ENCODE data around the gene PPP1R7.

PPP1R7 gene

DNA sequence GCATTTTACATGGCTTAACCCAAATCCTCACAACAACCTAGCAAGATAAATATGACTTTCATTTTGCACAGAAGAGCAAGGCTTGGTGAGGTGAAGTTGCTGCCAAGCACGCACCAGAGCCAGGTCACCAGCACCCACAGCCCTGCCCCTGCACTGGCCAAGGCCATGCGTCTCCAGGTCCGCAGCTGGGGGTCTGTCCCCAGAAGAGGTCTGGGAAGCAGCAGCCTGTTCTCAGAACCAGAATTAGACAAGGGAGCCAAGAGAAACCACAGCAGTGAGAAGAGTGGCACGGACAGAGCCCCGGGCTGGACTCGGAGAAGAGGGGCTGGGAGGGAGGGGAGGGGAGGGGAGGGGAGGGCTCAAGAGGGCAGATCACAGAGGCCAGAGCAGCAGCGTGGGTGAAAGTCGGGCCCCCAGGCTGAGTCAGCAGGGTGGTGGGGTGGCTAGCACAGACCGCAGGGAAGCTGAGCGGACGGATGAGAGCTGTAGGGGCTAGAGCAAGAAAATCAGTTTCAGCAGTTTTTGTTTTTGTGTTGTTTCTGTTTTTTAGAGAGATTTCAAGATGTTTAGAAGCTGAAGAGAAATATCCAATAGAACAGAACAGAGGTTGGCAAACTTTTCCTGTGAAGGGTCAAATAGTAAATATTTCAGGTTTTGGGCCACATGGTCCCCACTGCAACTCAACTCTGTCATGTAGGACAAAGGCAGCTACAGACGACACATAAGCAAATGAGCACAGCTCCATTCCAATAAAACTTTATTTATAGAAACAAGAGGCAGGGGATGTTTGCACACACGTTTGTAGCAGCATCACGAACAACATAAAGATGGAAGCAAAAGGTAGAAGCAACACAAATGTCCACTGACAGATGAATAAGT is 40.8 kb upstream of the PPP1R7 start:
- ChIA-PET POLR2A (interaction anchor here (1.3 kb wide), 1 partner anchor 40 kb away, joined by 3 read pairs; the partner anchor contains the start of gene PASK), CTCF (interaction anchor here (0.8 kb wide), 1 partner anchor 195 kb away, joined by 5 read pairs; no protein-coding TSS in a partner anchor)
- H3K9me3 ChIP-seq (ENCODE audit: control insufficient read depth, insufficient read depth, low read depth, low read length): no peaks in the 10 kb centered on the region
- no peak for TF ChIP-seq ZNF335 (tag by site-specific recombination; conservative IDR thresholded peaks at IDR 0.05)
- TF ChIP-seq BCL11B (tag by site-specific recombination; IDR thresholded peaks at IDR 0.05; ENCODE audit: low read depth): no peak
- TF ChIP-seq, protein P1, sequence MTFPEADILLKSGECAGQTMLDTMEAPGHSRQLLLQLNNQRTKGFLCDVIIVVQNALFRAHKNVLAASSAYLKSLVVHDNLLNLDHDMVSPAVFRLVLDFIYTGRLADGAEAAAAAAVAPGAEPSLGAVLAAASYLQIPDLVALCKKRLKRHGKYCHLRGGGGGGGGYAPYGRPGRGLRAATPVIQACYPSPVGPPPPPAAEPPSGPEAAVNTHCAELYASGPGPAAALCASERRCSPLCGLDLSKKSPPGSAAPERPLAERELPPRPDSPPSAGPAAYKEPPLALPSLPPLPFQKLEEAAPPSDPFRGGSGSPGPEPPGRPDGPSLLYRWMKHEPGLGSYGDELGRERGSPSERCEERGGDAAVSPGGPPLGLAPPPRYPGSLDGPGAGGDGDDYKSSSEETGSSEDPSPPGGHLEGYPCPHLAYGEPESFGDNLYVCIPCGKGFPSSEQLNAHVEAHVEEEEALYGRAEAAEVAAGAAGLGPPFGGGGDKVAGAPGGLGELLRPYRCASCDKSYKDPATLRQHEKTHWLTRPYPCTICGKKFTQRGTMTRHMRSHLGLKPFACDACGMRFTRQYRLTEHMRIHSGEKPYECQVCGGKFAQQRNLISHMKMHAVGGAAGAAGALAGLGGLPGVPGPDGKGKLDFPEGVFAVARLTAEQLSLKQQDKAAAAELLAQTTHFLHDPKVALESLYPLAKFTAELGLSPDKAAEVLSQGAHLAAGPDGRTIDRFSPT (tag by site-specific recombination; IDR thresholded peaks at IDR 0.05): no peak
- no peak for TF ChIP-seq ZNF138 (tag by site-specific recombination; IDR thresholded peaks at IDR 0.05; ENCODE audit: borderline replicate concordance)
- TF ChIP-seq ZNF561 (tag by site-specific recombination; IDR thresholded peaks at IDR 0.05; ENCODE audit: borderline replicate concordance): no peak
- no peak for TF ChIP-seq ZNF843 (tag by site-specific recombination; IDR thresholded peaks at IDR 0.05)
- TF ChIP-seq, protein P2, sequence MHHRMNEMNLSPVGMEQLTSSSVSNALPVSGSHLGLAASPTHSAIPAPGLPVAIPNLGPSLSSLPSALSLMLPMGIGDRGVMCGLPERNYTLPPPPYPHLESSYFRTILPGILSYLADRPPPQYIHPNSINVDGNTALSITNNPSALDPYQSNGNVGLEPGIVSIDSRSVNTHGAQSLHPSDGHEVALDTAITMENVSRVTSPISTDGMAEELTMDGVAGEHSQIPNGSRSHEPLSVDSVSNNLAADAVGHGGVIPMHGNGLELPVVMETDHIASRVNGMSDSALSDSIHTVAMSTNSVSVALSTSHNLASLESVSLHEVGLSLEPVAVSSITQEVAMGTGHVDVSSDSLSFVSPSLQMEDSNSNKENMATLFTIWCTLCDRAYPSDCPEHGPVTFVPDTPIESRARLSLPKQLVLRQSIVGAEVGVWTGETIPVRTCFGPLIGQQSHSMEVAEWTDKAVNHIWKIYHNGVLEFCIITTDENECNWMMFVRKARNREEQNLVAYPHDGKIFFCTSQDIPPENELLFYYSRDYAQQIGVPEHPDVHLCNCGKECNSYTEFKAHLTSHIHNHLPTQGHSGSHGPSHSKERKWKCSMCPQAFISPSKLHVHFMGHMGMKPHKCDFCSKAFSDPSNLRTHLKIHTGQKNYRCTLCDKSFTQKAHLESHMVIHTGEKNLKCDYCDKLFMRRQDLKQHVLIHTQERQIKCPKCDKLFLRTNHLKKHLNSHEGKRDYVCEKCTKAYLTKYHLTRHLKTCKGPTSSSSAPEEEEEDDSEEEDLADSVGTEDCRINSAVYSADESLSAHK (tag by site-specific recombination; IDR thresholded peaks at IDR 0.05): no peak
- no peak for TF ChIP-seq GLI2 (tag by site-specific recombination; IDR thresholded peaks at IDR 0.05; ENCODE audit: borderline replicate concordance, low read depth)
- TF ChIP-seq ZNF423 (tag by site-specific recombination; IDR thresholded peaks at IDR 0.05): no peak
- no peak for TF ChIP-seq HOXC10 (CRISPR knock-in tag; IDR thresholded peaks at IDR 0.05)
- TF ChIP-seq ZBTB17 (tag by site-specific recombination; IDR thresholded peaks at IDR 0.05): no peak
- TF ChIP-seq, protein P3, sequence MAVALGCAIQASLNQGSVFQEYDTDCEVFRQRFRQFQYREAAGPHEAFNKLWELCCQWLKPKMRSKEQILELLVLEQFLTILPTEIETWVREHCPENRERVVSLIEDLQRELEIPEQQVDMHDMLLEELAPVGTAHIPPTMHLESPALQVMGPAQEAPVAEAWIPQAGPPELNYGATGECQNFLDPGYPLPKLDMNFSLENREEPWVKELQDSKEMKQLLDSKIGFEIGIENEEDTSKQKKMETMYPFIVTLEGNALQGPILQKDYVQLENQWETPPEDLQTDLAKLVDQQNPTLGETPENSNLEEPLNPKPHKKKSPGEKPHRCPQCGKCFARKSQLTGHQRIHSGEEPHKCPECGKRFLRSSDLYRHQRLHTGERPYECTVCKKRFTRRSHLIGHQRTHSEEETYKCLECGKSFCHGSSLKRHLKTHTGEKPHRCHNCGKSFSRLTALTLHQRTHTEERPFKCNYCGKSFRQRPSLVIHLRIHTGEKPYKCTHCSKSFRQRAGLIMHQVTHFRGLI (tag by site-specific recombination; IDR thresholded peaks at IDR 0.05): no peak
- TF ChIP-seq ZNF140 (tag by site-specific recombination; IDR thresholded peaks at IDR 0.05): no peak
- TF ChIP-seq KLF9 (tag by site-specific recombination; IDR thresholded peaks at IDR 0.05; ENCODE audit: low read depth): no peak
- TF ChIP-seq ZNF23 (tag by site-specific recombination; IDR thresholded peaks at IDR 0.05; ENCODE audit: borderline replicate concordance): no peak
- TF ChIP-seq ZNF274 (IDR thresholded peaks at IDR 0.05; ENCODE audit: low read length): no peak
- TF ChIP-seq ZNF274 (tag by site-specific recombination; IDR thresholded peaks at IDR 0.05; ENCODE audit: borderline replicate concordance): no peak
- no peaks in the 10 kb centered on the region for H3K4me1 ChIP-seq (ENCODE audit: control insufficient read depth, insufficient read depth, low read length)
- peaks cover 5 to 59% of the 10 kb centered on the region in 2 experiments; a peak in 2 of 3 replicates for H3K36me3 ChIP-seq (ENCODE audit: control insufficient read depth in 2 of 2, insufficient read depth in 1 of 2, low read length in 2 of 2)
- H3K27ac ChIP-seq (ENCODE audit: extremely low read depth, low read depth, low read length): no peak overlapping the region
- H3K4me3 ChIP-seq (ENCODE audit: low read depth, low read length): no peak overlapping the region

DNA sequence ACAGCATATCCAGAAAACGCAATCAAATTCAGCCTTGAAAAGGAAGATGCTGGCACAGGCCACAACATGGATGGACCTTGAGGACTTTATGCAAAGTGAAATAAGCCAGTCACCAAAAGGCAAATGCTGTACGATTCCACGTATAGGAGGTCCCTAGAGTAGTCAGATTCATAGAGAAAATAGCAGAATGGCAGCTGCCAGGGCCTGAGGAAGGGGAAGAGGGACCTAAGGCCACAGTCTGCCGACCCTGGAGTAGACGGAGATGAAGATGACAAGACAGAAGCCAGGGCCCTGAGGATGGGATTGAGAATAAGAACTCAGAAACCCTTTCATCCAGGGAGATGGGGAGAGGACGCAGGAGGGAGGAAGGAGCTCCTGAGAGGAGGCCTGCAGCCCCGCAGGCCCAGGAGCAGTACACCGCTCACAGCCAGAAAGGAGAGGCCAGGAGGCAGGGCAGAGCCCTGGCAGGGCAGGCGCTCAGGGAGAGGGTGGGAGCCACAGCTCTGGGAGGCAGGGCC is 40.1 kb upstream of the PPP1R7 start:
- ChIA-PET CTCF (no interaction called here), POLR2A (interaction anchor here (1.3 kb wide), 1 partner anchor 39 kb away, joined by 3 read pairs; the partner anchor contains the start of gene PASK)
- no peak overlapping the region for H3K27ac ChIP-seq (ENCODE audit: extremely low read depth, low read depth, low read length)
- no peaks in the 10 kb centered on the region for H3K4me1 ChIP-seq (ENCODE audit: control insufficient read depth, insufficient read depth, low read length)
- TF ChIP-seq ZNF202 (tag by site-specific recombination; IDR thresholded peaks at IDR 0.05; ENCODE audit: borderline replicate concordance) (no peak), ZBTB1 (tag by site-specific recombination; IDR thresholded peaks at IDR 0.05) (no peak), ZBTB21 (tag by site-specific recombination; IDR thresholded peaks at IDR 0.05) (no peak)
- H3K36me3 ChIP-seq (ENCODE audit: control insufficient read depth in 2 of 2, insufficient read depth in 1 of 2, low read length in 2 of 2): peaks cover 5 to 66% of the 10 kb centered on the region in 2 experiments; a peak in 2 of 3 replicates
- no peak overlapping the region for H3K4me3 ChIP-seq (ENCODE audit: low read depth, low read length)
- H3K9me3 ChIP-seq (ENCODE audit: control insufficient read depth, insufficient read depth, low read depth, low read length): no peaks in the 10 kb centered on the region
